Activated CD8-positive, alpha-beta memory T cell treated with anti-CD3 and anti-CD28 coated beads, Interleukin-2, amount 50 U/mL, for 1 hour (primary cell): ENCODE data around the gene CFAP61.

Source experiments
- DNase-seq: peaks from one replicate; pipeline ENCODE4 v3.0.0-alpha.2; 2020; ENCODE audit errors: extremely low read depth

CFAP61 gene

GRCh38 chr20:20031790-20032189 is 20.5 kb upstream of the CFAP61 start:
- DNase-seq: no peak

- DNase-seq: no peak
Observed at GRCh38 chr20:20034486-20034885, 17.8 kb upstream of the CFAP61 start.

GRCh38 chr20:20036756-20037155 is 15.6 kb upstream of the CFAP61 start:
- DNase-seq: no peak

GRCh38 chr20:20037960-20038359 is 14.4 kb upstream of the CFAP61 start:
- DNase-seq: no peak

- DNase-seq: no peak
Observed at GRCh38 chr20:20038586-20038985, 13.7 kb upstream of the CFAP61 start.

DNA sequence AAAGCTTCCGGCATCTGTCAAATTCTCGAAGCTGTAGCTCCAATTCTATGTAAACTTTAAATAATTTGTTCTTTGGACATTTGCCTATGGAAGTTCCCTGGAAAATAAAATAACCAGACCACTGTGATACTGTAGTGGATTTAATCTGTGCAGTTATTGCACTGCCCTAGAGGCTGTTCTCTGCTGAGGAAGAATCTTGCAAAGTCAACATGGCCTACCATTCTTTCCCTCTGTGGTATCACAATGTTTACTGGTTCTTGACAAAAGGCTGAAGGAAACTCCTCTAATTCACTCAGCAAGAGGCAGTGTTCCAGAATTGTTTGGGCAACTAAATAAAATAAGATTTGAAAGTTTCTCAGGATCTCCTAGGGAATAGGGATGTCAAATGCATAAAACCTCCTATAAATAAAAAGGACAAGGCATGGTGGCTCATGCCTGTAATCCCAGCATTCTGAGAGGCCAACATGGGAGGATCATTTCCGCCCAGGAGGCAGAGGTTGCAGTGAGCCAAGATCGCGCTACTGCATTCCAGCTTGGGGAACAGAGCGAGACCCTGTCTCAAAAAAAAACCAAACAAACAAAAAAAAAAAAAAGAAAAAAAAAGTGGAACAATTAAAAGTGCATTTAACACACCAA is 12.5 kb upstream of the CFAP61 start:
- no peak for DNase-seq

- DNase-seq: no peak
Observed at GRCh38 chr20:20051767-20052073, 612 bp upstream of the CFAP61 start.

- DNase-seq: no peak
Observed at GRCh38 chr20:20060234-20060998, 8.1 kb downstream of the CFAP61 start.

- no peak for DNase-seq
Observed at GRCh38 chr20:20063941-20064702, 11.8 kb downstream of the CFAP61 start.

DNA sequence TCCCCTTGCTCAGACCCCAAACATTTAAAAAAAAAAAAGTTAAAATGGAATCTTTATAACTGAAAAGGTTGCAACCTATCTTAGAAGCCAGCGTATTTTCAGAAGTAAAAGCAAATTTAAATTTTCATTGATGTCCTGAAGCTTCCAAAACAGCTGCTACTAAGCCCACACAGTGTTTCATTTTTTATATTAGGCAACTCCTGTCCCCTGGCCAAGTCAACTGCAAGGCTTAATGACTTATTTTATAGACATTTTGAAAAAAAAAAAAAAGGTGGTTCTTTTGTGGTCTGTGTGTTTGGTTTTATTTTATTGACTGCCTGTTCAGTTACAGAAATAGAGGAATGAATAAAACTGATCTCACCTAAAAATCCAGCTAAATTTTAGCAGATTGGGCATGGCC is 13.0 kb downstream of the CFAP61 start:
- no peak for DNase-seq

DNA sequence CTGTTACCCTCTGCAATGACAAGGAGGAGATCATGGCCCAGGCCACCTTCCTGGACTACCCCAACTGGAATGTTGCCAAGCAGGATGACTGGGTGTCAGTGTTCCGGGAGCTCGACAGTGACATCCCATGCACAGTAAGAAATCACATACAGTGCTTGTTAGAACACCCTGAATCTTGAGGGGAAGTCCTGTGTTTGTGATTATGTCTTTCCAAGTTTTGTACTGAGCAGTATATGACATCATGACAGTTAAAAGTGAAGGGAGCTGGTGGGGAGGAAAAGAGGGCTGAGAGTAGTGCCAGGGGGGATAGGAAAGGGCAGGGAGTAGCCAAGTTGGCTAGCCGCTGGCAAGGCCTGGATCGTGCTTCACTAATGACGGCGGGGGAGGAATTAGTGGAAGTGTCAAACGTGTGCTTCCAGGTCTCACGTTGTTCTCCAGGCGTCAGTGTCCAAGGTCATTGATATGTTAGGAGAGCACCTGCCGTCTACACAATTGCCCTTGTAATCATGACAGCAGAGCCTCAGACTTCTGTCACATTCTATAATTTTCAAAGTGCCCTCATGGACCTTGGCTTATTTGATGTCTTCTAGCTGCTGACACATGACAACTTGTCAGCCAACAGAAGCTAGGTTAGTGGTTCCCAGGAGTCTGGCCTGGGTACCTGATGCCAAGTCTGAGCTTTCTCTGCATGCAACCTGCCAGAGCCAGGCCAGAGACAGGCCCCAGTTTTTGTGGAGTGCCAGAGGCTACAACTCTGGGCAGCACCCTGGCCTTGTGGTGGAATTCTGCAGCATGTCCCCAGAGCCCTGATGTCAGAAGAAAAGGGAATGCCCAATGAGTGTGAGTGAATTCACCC is 18.8 kb downstream of the CFAP61 start:
- DNase-seq: no peak

- DNase-seq: no peak
Observed at GRCh38 chr20:20073801-20074371, 21.6 kb downstream of the CFAP61 start.

DNA sequence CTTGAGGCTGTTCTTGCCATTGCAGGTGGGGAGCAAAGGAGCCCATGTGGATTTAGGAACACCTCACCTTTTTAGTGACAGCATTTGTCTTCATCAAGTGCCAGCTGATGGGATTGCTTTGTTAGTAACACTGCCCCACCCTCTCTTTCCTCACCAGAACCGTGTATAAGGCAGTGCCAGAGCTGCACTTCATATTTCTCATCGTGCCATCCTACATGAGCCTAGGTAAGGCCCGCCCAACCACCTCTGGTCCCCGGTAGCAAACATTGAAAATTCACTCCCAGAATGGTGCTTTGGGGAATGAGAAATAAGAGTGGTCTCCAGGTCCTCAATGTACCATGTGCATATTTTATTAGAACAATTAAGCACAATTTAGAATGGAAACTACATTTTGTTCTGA is 22.7 kb downstream of the CFAP61 start:
- no peak for DNase-seq

DNA sequence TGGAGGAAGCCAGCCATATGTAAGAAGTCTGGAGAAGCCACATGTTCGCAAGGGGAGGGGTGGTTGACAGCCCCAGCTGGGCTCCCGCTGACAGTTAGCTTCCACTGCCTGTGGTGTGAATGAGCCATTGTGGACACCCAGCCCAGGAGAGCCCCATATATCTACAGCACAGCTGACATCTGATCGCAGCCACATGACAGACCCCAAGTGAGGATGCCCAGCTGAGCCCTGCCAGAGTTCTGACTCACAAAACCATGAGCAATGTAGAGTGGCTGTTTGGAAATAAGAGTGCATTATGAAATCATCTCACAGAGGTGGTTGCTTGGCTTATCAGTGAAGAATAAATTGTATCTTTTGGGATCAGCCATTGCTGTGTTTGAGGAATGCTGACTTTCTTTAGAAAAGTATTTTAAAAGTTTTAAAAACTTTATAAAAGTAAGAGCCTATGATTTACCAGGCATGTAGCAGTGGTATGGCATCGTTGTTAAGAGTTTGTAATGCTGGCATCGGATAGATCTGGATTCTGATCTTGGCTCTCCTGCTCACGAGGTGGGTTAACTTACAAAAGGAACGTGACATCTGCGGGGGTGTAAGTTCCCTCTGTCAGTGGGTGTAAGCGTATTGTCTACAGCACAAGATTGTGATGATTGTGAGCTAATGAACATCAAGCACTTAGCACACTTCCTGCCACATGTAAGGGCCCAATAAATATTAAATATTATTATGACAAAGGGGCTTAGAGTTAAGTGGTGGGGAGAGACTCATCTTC is 24.1 kb downstream of the CFAP61 start:
- DNase-seq: no peak

DNA sequence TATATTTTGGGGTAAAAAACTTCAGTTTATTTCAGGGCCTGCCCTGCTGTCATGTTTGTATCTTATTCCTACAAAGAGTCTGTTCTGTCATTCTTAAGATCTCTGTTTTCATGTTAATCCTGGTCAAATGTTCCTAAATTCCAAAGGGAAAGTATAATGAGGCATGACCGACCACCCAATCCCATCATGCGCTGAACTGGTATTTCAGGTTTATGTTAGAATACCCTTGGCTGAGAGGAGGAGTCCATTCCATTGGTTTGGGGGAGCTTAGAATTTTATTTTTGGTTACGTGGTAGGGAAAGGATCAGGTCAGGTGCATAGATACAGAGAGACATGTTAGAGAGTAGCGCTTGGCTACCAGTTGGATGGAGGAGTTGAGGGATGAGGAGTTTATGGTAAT is 25.7 kb downstream of the CFAP61 start:
- DNase-seq: no peak

DNA sequence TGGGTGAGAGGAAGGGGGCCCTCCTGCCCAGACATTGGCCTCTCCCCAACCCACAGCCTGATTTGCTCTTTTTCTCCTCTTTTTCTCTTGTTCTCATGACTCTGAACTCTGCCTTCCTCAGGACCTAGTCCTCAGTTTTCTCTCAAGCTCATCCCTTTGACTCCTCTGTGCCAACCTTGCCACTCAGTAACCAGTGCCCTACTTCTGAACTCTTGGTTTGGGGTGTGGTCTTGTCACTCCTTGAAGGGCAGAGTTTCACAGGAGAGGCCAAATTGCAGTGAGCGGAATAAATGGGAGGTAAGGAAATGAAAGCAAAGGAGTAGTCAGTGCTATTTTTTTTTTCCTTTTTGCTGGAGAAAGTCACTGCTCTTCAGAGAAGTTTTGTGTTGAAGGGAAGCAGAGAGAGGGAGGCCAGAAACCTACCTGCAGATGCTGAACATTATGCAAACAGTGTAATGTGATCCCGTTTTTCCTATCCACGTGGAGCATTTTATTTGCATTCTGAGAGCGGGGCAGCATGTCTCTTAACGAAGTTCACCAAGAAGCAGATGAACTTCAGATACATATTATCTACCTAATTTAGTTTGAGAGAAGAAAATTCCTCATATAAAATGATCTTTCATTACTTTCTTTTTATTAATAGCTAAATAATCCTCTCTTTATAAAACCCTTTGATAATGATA is 26.9 kb downstream of the CFAP61 start:
- DNase-seq: no peak

- no peak for DNase-seq
Observed at GRCh38 chr20:20083807-20084206, 31.5 kb downstream of the CFAP61 start.

DNA sequence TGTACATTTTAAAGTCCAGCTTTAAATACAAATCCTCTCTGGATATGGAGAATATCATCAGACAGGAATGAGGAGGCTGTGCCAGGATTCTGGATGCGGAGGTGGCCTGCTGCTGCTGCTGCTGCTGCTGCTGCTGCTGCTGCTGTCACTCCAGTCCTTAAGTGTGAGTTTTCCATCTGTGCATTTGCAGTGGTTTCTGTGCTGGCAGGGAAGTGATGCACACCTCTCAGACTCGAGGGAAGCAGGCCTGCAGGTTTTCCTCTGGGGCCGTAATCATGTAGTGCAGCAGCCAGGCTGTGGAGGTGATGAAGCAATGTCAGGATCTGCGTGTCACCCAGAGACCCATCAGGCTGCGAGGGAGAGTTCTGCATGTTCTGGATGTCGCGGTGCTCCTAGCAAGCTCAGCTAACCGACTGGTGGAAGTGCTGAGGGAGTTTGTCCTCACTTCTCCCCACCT is 32.0 kb downstream of the CFAP61 start:
- DNase-seq: no peak

DNA sequence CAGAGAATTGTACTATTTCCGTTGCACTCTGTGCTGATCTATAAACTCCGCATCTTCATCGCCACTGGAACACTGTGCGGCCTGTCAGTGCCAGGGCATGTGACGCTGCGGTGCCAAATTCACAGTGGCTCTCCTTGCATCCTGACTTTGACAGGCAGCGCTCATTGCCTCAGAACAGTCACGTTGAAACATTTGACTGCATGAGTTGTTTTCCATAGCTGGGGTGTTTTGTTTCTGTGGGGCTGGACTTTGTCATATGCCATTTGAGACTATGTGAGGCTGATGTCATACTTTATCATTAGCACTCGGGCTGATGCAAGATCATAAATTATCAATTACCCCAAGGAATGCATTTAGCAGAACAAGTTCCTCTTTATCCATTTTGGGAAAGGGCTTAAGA is 32.7 kb downstream of the CFAP61 start:
- DNase-seq: no peak

- DNase-seq: no peak
Observed at GRCh38 chr20:20085812-20086211, 33.5 kb downstream of the CFAP61 start.
